ENCODE results near the gene SERPINH1. TPM values are rescaled to one million over a fixed set of nuclear protein-coding genes. Genes with fewer than 3 reads are reported as not detected.
"Not testable (repeated sequence)": the region's sequence is repeated elsewhere in the genome, so short reads cannot be mapped to it uniquely, and the experiment has no call there.

The SERPINH1 gene
- polyA plus RNA-seq, 2 donors: 20.0 to 27.1 TPM

DNA sequence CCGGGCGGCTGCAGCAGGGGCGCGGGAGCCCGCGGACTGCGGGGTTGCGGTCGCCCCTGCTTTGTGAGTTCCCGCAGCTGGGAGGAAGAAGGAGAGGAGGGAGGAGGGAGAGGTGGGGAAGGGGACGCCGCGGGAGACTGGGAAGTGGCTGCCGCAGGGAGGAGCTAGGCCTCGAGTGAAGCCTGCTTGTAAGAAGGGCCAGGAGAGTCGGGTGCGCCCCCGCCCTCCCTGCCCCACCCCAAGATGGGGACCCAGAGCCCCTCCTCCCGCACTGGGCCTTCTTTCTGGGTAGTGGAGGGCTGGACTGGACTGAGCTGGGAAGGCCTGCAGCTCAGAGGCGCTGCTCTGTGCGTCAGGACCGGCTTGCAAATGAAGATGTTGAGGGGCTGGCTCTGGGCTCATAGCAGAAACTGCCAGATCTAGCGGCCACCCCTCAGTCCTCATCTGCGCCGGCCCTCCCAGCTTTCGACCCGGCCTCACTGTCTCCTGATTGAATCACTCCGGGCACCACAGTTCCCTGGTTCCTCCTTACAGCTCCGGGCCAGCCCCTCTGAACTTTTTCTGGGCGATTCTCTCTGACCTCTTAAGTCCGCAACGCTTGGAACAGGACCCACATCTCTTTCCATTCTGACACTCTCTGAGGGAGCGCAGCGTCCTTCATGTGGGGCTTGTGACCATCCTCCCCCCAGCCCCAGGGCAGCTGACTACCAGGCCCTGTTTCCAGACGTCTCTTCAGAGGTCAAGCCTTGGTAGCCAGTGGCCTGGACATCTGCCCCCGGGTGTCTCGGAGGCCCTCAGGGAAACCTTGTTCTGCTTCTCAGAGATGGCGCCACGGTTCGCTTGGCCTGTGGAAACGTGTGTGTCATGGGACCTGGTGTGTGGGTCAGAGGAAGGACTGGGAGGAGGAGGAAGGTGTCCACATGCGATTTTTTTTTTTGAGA, 21.9 kb downstream of the SERPINH1 start:
- no peaks in the 10 kb centered on the region for H3K27me3 ChIP-seq (ENCODE audit: control insufficient read depth in 1 of 2, insufficient read depth in 2 of 2, low read length in 2 of 2)
- peak overlapping the region; percentile 46 to 47 for H3K4me3 ChIP-seq (ENCODE audit: low read depth in 1 of 2, low read length in 2 of 2)
- peaks cover 0 to 3% of the 10 kb centered on the region in 2 donors for H3K4me1 ChIP-seq (ENCODE audit: control insufficient read depth in 2 of 2, insufficient read depth in 2 of 2, low read length in 1 of 2)
- no peaks in the 10 kb centered on the region for H3K9me3 ChIP-seq (ENCODE audit: control insufficient read depth in 2 of 2, insufficient read depth in 1 of 2, low read depth in 1 of 2, low read length in 1 of 2)
- H3K36me3 ChIP-seq (ENCODE audit: control insufficient read depth in 2 of 2, insufficient read depth in 2 of 2, low read length in 1 of 2): no peaks in the 10 kb centered on the region
- peak overlapping the region; percentile 89 to 92 for H3K27ac ChIP-seq (ENCODE audit: low read depth in 2 of 2, low read length in 1 of 2)
- WGBS, 2 donors: 28 to 42% methylated on average over 32 to 42 of the region's 42 CpGs

DNA sequence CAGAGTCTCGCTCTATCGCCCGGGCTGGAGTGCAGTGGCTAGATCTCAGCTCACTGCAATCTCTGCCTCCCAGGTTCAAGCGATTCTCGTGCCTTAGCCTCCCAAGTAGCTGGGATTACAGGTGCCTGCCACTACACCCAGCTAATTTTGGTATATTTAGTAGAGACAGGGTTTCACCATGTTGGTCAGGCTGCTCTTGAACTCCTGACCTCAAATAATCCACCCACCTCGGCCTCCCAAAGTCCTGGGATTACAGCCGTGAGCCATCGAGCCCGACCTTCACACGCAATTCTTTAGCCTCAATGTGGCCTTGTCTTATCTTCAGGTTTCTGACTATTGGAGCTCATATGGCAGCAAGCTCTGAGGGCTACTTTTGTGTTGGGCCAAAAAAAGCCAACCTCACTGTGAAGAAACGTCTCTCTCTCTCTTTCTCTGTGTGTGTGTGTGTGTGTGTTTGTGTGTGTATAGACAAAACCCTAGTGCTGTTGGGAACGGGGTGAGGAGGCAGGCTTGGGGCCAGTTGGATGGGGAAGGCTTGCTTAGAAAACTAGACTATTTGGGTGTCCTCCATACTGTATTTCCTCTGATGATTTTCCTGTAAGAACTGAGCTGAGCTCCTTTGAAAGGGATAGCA, 22.7 kb downstream of the SERPINH1 start:
- H3K27ac ChIP-seq (ENCODE audit: low read depth in 2 of 2, low read length in 1 of 2): peak overlapping the region in 1 of 2 donors; percentile 92
- not testable (repeated sequence) for H3K4me3 ChIP-seq (ENCODE audit: low read depth in 1 of 2, low read length in 2 of 2); H3K27me3 ChIP-seq (ENCODE audit: control insufficient read depth in 1 of 2, insufficient read depth in 2 of 2, low read length in 2 of 2); H3K36me3 ChIP-seq (ENCODE audit: control insufficient read depth in 2 of 2, insufficient read depth in 2 of 2, low read length in 1 of 2); H3K9me3 ChIP-seq (ENCODE audit: control insufficient read depth in 2 of 2, insufficient read depth in 1 of 2, low read depth in 1 of 2, low read length in 1 of 2); H3K4me1 ChIP-seq (ENCODE audit: control insufficient read depth in 2 of 2, insufficient read depth in 2 of 2, low read length in 1 of 2)
- 83 to 88% methylated on average over 12 of the region's 12 CpGs for WGBS, 2 donors

GRCh38 chr11:75585293-75585670, 23.2 kb downstream of the SERPINH1 start:
- Histone ChIP-seq H3K27me3 (ENCODE audit: control insufficient read depth in 1 of 2, insufficient read depth in 2 of 2, low read length in 2 of 2) (no peaks in the 10 kb centered on the region), H3K27ac (ENCODE audit: low read depth in 2 of 2, low read length in 1 of 2) (no peak overlapping the region), H3K4me3 (ENCODE audit: low read depth in 1 of 2, low read length in 2 of 2) (no peak overlapping the region), H3K9me3 (ENCODE audit: control insufficient read depth in 2 of 2, insufficient read depth in 1 of 2, low read depth in 1 of 2, low read length in 1 of 2) (no peaks in the 10 kb centered on the region), H3K36me3 (ENCODE audit: control insufficient read depth in 2 of 2, insufficient read depth in 2 of 2, low read length in 1 of 2) (no peaks in the 10 kb centered on the region), H3K4me1 (ENCODE audit: control insufficient read depth in 2 of 2, insufficient read depth in 2 of 2, low read length in 1 of 2) (peaks cover 0 to 3% of the 10 kb centered on the region in 2 donors)
- 80 to 84% methylated on average over 8 of the region's 8 CpGs for WGBS, 2 donors

DNA sequence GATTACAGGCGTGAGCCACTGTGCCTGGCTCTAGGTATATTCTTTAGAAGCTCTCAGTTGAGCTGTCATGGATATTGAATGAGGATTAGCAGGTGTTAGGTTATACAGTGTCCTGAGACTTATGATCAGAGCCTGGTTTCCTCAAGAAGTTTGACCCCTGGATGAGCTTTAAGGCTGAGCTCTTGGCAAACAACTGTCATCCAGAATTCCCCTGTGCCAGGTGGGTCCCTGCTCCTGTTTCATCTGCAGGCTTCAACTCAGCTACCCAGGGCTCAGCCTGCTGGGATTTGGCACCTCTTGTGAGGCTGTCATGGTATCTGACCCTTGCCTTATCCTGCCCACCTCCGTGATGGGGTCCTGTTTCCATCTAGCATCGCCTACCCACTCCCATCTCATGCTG, 24.3 kb downstream of the SERPINH1 start:
- WGBS, 2 donors: 88 to 95% methylated on average over 3 of the region's 3 CpGs
- no peak overlapping the region for H3K4me3 ChIP-seq (ENCODE audit: low read depth in 1 of 2, low read length in 2 of 2)

DNA sequence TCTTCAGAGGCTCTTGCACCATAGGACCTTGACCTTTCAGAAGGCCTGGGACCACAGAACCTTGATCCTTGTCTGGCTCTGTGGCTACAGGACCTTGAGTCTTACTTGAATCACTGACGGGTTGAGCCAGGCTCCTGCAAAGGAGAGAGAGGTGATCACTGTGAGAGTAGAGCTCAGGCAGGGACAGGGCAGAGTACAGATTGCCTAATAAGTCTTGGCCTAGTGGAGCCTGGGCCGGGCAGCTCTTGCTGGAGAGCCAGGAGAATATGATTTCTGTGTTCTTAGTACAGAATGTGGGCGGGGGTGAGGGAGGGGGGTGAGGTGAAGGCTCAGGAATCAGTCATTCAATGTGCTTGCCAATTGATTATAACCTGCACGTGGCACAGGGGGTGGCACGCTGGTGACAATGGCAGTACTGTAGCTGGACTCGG, 26.0 kb downstream of the SERPINH1 start:
- no peak overlapping the region for H3K4me3 ChIP-seq (ENCODE audit: low read depth in 1 of 2, low read length in 2 of 2)
- WGBS, 2 donors: 83 to 89% methylated on average over 6 of the region's 6 CpGs
- H3K27me3 ChIP-seq (ENCODE audit: control insufficient read depth in 1 of 2, insufficient read depth in 2 of 2, low read length in 2 of 2): no peaks in the 10 kb centered on the region
- no peaks in the 10 kb centered on the region for H3K36me3 ChIP-seq (ENCODE audit: control insufficient read depth in 2 of 2, insufficient read depth in 2 of 2, low read length in 1 of 2)
- no peak overlapping the region for H3K27ac ChIP-seq (ENCODE audit: low read depth in 2 of 2, low read length in 1 of 2)
- H3K4me1 ChIP-seq (ENCODE audit: control insufficient read depth in 2 of 2, insufficient read depth in 2 of 2, low read length in 1 of 2): no peaks in the 10 kb centered on the region
- no peaks in the 10 kb centered on the region for H3K9me3 ChIP-seq (ENCODE audit: control insufficient read depth in 2 of 2, insufficient read depth in 1 of 2, low read depth in 1 of 2, low read length in 1 of 2)

More for the DNA sequence above, 24.3 kb downstream of the SERPINH1 start:
- H3K27me3 ChIP-seq (ENCODE audit: control insufficient read depth in 1 of 2, insufficient read depth in 2 of 2, low read length in 2 of 2): no peaks in the 10 kb centered on the region
- H3K9me3 ChIP-seq (ENCODE audit: control insufficient read depth in 2 of 2, insufficient read depth in 1 of 2, low read depth in 1 of 2, low read length in 1 of 2): no peaks in the 10 kb centered on the region
- H3K27ac ChIP-seq (ENCODE audit: low read depth in 2 of 2, low read length in 1 of 2): no peak overlapping the region
- H3K4me1 ChIP-seq (ENCODE audit: control insufficient read depth in 2 of 2, insufficient read depth in 2 of 2, low read length in 1 of 2): peaks cover 0 to 3% of the 10 kb centered on the region in 2 donors
- H3K36me3 ChIP-seq (ENCODE audit: control insufficient read depth in 2 of 2, insufficient read depth in 2 of 2, low read length in 1 of 2): no peaks in the 10 kb centered on the region

DNA sequence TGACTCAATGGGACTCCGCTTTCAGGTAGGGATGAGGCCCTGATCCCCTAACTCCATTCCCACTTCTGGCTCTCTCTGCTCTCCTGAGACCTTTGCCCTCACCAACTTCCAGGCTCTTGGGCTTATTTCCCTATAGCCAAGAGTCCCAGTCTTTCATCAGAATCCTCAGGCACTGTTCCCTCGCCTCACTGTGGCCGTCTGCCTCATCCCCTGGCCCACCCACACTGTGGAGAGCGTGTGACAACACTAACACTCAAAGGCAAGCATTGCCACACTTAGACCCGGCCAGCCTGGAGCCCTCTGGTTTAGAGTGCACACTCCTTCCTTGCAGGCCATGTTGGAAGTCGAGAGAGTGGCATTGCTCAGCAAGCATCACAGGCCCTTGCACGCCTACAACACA, 27.0 kb downstream of the SERPINH1 start:
- WGBS, 2 donors: 86 to 88% methylated on average over 7 of the region's 7 CpGs
- no peaks in the 10 kb centered on the region for H3K36me3 ChIP-seq (ENCODE audit: control insufficient read depth in 2 of 2, insufficient read depth in 2 of 2, low read length in 1 of 2)
- H3K9me3 ChIP-seq (ENCODE audit: control insufficient read depth in 2 of 2, insufficient read depth in 1 of 2, low read depth in 1 of 2, low read length in 1 of 2): no peaks in the 10 kb centered on the region
- no peak overlapping the region for H3K4me3 ChIP-seq (ENCODE audit: low read depth in 1 of 2, low read length in 2 of 2)
- H3K4me1 ChIP-seq (ENCODE audit: control insufficient read depth in 2 of 2, insufficient read depth in 2 of 2, low read length in 1 of 2): no peaks in the 10 kb centered on the region
- H3K27me3 ChIP-seq (ENCODE audit: control insufficient read depth in 1 of 2, insufficient read depth in 2 of 2, low read length in 2 of 2): no peaks in the 10 kb centered on the region
- no peak overlapping the region for H3K27ac ChIP-seq (ENCODE audit: low read depth in 2 of 2, low read length in 1 of 2)

- Histone ChIP-seq H3K27me3 (ENCODE audit: control insufficient read depth in 1 of 2, insufficient read depth in 2 of 2, low read length in 2 of 2) (no peaks in the 10 kb centered on the region), H3K4me3 (ENCODE audit: low read depth in 1 of 2, low read length in 2 of 2) (no peak overlapping the region), H3K36me3 (ENCODE audit: control insufficient read depth in 2 of 2, insufficient read depth in 2 of 2, low read length in 1 of 2) (no peaks in the 10 kb centered on the region), H3K9me3 (ENCODE audit: control insufficient read depth in 2 of 2, insufficient read depth in 1 of 2, low read depth in 1 of 2, low read length in 1 of 2) (no peaks in the 10 kb centered on the region), H3K27ac (ENCODE audit: low read depth in 2 of 2, low read length in 1 of 2) (no peak overlapping the region), H3K4me1 (ENCODE audit: control insufficient read depth in 2 of 2, insufficient read depth in 2 of 2, low read length in 1 of 2) (no peaks in the 10 kb centered on the region)
- 64 to 70% methylated on average over 2 of the region's 2 CpGs for WGBS, 2 donors
Observed at GRCh38 chr11:75589933-75590332, 27.9 kb downstream of the SERPINH1 start.

DNA sequence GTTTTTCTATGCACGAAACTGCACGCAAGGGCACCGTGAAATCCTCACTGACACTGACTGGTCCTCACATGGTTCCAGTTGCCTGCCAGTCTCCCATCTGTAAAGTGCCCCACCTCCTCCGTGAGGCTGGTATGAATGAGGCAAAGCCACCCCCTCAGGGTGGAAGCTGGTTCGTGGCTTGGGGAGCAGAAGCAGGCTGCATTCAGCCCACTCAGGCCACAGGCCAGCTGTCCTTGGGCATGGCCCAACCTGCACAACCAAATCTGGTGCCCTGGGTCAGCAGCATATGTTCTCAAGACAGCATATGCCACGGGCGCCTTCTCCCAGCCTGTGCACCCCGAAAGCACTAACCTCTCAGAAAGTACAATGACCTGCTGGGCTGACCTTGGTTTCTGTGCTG, 29.3 kb downstream of the SERPINH1 start:
- Histone ChIP-seq H3K9me3 (ENCODE audit: control insufficient read depth in 2 of 2, insufficient read depth in 1 of 2, low read depth in 1 of 2, low read length in 1 of 2) (no peaks in the 10 kb centered on the region), H3K4me3 (ENCODE audit: low read depth in 1 of 2, low read length in 2 of 2) (no peak overlapping the region), H3K4me1 (ENCODE audit: control insufficient read depth in 2 of 2, insufficient read depth in 2 of 2, low read length in 1 of 2) (no peaks in the 10 kb centered on the region), H3K27ac (ENCODE audit: low read depth in 2 of 2, low read length in 1 of 2) (no peak overlapping the region), H3K36me3 (ENCODE audit: control insufficient read depth in 2 of 2, insufficient read depth in 2 of 2, low read length in 1 of 2) (no peaks in the 10 kb centered on the region), H3K27me3 (ENCODE audit: control insufficient read depth in 1 of 2, insufficient read depth in 2 of 2, low read length in 2 of 2) (no peaks in the 10 kb centered on the region)
- 78 to 82% methylated on average over 8 of the region's 8 CpGs for WGBS, 2 donors

DNA sequence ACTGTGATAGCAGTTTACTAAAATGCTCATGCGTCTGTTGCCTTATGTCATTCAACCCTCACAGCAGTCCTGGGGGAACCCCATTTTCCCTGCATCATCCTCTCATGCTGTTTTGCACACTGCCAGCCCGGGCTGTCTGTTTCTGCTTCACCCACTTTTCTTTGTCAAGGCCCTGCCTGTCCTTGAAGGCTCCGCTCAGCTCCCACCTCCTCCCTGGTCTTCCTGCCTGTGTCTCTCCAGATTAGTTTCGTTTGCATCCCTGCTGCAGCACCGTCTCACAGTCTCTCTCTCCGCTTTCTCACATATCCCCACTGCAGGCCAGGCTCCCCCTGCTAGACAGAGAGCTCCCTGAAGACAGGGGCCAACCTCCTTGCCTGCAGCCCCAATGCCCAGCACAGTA, 29.9 kb downstream of the SERPINH1 start:
- WGBS, 2 donors: 81 to 84% methylated on average over 6 of the region's 6 CpGs
- no peaks in the 10 kb centered on the region for H3K36me3 ChIP-seq (ENCODE audit: control insufficient read depth in 2 of 2, insufficient read depth in 2 of 2, low read length in 1 of 2)
- H3K27me3 ChIP-seq (ENCODE audit: control insufficient read depth in 1 of 2, insufficient read depth in 2 of 2, low read length in 2 of 2): no peaks in the 10 kb centered on the region
- no peak overlapping the region for H3K27ac ChIP-seq (ENCODE audit: low read depth in 2 of 2, low read length in 1 of 2)
- no peak overlapping the region for H3K4me3 ChIP-seq (ENCODE audit: low read depth in 1 of 2, low read length in 2 of 2)
- H3K4me1 ChIP-seq (ENCODE audit: control insufficient read depth in 2 of 2, insufficient read depth in 2 of 2, low read length in 1 of 2): no peaks in the 10 kb centered on the region
- H3K9me3 ChIP-seq (ENCODE audit: control insufficient read depth in 2 of 2, insufficient read depth in 1 of 2, low read depth in 1 of 2, low read length in 1 of 2): no peaks in the 10 kb centered on the region

Data from esophagus (tissue), 2 donors.